ENCODE results near the gene A1BG. TPM values are rescaled to one million over a fixed set of nuclear protein-coding genes. Genes with fewer than 3 reads are reported as not detected.

The A1BG gene
- total and polyA plus RNA-seq, 2 of the 13 experiments (the other 11 are each of a cell fraction or from before 2014, with no cell fraction given), result 14.7 to 41.4 TPM

DNA sequence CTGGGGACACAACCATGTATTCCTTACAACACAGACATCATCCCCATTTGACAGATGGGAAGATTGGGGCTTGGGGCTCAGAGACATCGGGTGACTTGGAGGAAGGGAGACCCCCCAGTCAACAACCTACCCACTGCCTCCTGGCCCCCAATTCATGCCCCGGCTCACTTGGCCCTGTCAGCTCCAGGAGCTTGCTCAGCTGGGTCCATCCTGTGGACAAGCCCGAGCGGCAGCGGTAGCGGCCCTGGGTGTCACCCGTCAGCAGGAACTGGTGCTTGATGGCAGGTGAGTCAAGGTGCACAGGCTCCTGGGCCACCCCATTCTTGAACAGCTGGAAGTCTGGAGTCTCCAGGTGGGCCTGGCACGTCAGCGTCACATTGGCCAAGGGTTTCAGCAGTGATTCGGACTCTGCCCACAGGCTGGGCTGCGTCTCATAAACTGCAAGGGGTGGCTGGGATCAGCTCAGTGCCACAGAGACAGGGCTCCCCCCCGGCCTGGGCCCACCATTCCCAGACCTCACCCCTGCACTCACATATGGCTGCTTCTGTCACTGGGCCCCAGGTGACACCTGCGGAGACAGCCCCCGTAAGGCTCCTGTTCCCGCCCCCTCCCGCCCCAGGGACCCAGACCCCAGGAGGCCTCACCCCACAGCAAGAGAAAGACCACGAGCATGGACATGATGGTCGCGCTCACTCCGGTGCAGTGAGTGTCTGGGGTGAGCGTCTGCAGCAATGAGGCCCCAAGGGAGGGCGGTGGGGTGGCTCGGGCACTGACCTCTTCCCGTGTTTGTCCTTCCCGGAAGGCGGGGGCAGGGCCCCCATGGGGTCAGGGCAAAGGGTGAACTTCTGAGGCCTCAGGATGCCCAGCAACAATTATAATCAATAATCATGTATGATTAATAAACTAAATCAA, at the start of gene A1BG (continued):
- TF ChIP-seq ZMYM2 (CRISPR knock-in tag; IDR thresholded peaks at IDR 0.05), result no peak
- TF ChIP-seq NR1H2 (CRISPR knock-in tag; IDR thresholded peaks at IDR 0.05; ENCODE audit: borderline replicate concordance, low read depth), result no peak
- no peak for TF ChIP-seq FOXM1 (CRISPR knock-in tag; IDR thresholded peaks at IDR 0.05)
- no peak for TF ChIP-seq ZFP1 (CRISPR knock-in tag; IDR thresholded peaks at IDR 0.05)
- TF ChIP-seq ZNF44 (CRISPR knock-in tag; IDR thresholded peaks at IDR 0.05), result no peak
- no peak for TF ChIP-seq ZNF468 (CRISPR knock-in tag; IDR thresholded peaks at IDR 0.05)
- TF ChIP-seq, protein P1, sequence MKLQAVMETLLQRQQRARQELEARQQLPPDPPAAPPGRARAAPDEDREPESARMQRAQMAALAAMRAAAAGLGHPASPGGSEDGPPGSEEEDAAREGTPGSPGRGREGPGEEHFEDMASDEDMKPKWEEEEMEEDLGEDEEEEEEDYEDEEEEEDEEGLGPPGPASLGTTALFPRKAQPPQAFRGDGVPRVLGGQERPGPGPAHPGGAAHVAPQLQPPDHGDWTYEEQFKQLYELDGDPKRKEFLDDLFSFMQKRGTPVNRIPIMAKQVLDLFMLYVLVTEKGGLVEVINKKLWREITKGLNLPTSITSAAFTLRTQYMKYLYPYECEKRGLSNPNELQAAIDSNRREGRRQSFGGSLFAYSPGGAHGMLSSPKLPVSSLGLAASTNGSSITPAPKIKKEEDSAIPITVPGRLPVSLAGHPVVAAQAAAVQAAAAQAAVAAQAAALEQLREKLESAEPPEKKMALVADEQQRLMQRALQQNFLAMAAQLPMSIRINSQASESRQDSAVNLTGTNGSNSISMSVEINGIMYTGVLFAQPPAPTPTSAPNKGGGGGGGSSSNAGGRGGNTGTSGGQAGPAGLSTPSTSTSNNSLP (IDR thresholded peaks at IDR 0.05; ENCODE audit: low read depth, low read length), result peak; percentile 50; the same call in 1 of the 2 replicates
- no peak for TF ChIP-seq ZNF256 (CRISPR knock-in tag; conservative IDR thresholded peaks at IDR 0.05)
- no peak for TF ChIP-seq ZMAT3 (CRISPR knock-in tag; conservative IDR thresholded peaks at IDR 0.05)
- no peak for TF ChIP-seq RAD51 (IDR thresholded peaks at IDR 0.05; ENCODE audit: borderline replicate concordance)
- TF ChIP-seq SNAI1 (CRISPR knock-in tag; IDR thresholded peaks at IDR 0.05; ENCODE audit: borderline replicate concordance), result no peak
- TF ChIP-seq NPAS2 (CRISPR knock-in tag; IDR thresholded peaks at IDR 0.05; ENCODE audit: borderline replicate concordance), result no peak
- peak; percentile 18; the same call in 1 of the 2 replicates for TF ChIP-seq ERF (CRISPR knock-in tag; IDR thresholded peaks at IDR 0.05)
- no peak for TF ChIP-seq CBX1 (IDR thresholded peaks at IDR 0.05; ENCODE audit: low read depth)
- no peak for TF ChIP-seq KAT7 (CRISPR knock-in tag; IDR thresholded peaks at IDR 0.05; ENCODE audit: borderline replicate concordance)
- TF ChIP-seq ZNF644 (CRISPR knock-in tag; IDR thresholded peaks at IDR 0.05; ENCODE audit: low read depth), result no peak
- TF ChIP-seq ZBTB3 (CRISPR knock-in tag; IDR thresholded peaks at IDR 0.05; ENCODE audit: borderline replicate concordance, low read depth), result no peak
- no peak for TF ChIP-seq ZNF326 (CRISPR knock-in tag; IDR thresholded peaks at IDR 0.05; ENCODE audit: borderline replicate concordance)
- no peak for TF ChIP-seq SYNCRIP (IDR thresholded peaks at IDR 0.05; ENCODE audit: insufficient read depth, low read depth, low read length)
- TF ChIP-seq ZUFSP (CRISPR knock-in tag; IDR thresholded peaks at IDR 0.05; ENCODE audit: borderline replicate concordance), result no peak
- TF ChIP-seq HHEX (CRISPR knock-in tag; IDR thresholded peaks at IDR 0.05), result no peak
- no peak for TF ChIP-seq ZNF17 (CRISPR knock-in tag; IDR thresholded peaks at IDR 0.05)
- peak; percentile 69 for TF ChIP-seq KDM2A (CRISPR knock-in tag; IDR thresholded peaks at IDR 0.05; ENCODE audit: borderline replicate concordance, low read depth)
- TF ChIP-seq ZNF557 (CRISPR knock-in tag; IDR thresholded peaks at IDR 0.05), result no peak
- no peak for TF ChIP-seq TBP (CRISPR knock-in tag; IDR thresholded peaks at IDR 0.05)
- TF ChIP-seq ZNF770 (CRISPR knock-in tag; IDR thresholded peaks at IDR 0.05), result no peak
- no peak for TF ChIP-seq HNRNPH1 (optimal IDR thresholded peaks at IDR 0.05; ENCODE audit: low read depth, low read length)
